SH-SY5Y (cell line): Measurements from ENCODE around the gene SLC10A2.

Experiments used
- GATA2 ChIP-seq: IDR thresholded peaks from 2 replicates; pipeline ENCODE4 v1.6.1; 2011; ENCODE audit warnings: mild to moderate bottlenecking, low read depth, low read length
- GATA3 ChIP-seq: IDR thresholded peaks from 2 replicates; pipeline ENCODE4 v1.6.1; 2011; ENCODE audit warnings: low read depth, mild to moderate bottlenecking, low read length, moderate library complexity

SLC10A2 gene

DNA sequence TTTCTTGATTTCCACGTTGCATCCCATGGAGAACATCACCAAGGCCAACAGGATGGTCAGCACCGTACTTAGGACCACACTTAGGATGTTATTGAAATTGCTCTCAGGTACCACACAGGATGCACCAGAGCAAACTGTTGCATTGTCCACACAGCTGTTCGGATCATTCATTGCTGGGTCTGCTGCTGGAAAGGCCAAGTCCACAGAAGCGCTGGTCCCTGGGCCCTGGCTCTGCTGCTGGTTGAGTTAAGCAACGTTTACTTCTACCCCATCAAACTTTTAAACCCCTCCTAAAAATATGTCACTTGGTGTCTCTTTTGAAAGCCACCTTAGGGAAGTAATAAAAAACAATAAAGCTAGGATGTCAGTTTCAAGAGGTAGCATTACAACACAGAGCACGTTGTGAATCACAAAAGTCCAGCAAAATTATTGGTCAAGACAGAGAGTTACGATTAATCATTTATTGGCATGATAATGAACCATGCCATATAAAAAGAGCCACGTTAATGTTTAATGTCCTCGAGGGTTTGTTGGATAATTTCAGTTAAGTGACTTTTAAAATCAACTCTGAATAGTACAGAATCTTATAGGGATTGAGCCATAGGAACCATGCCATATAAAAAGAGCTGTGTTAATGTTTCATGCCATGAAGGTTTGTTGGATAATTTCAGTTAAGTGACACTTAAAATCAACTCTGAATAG lies at the start of gene SLC10A2:
TSS of gene SLC10A2 (minus strand) at position 339 of the 702 bp plus-strand sequence. CDS start at position 171, 168 bp downstream.
- TF ChIP-seq GATA2 = no peak
- TF ChIP-seq GATA3 = no peak

GRCh38 chr13:103107580-103107979 lies 41.4 kb upstream of the SLC10A2 start:
- TF ChIP-seq GATA3 (no peak), GATA2 (no peak)

- TF ChIP-seq GATA2 (no peak), GATA3 (no peak)
Observed at GRCh38 chr13:103104340-103104739, 38.1 kb upstream of the SLC10A2 start.

DNA sequence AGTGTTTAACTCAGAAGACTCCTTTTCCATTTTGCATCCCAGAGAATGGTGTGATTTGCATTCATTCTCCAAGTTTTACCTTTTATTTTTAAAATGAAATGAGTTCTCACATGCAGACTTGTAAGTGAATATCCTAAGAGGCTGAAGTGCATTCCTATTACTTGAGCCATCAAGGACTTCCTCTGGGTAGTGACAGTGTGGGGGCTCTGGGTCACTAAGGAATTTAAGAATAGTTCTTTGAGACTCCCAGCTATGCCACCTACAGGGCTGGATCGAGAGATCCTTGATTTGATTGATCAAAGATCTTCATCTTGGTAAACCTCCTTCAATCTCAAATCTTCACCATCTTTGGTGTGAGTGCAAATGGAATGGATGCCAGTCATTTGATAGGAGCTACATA lies 36.3 kb upstream of the SLC10A2 start:
- no peak for TF ChIP-seq GATA2
- TF ChIP-seq GATA3 = no peak

GRCh38 chr13:103101901-103102300 lies 35.7 kb upstream of the SLC10A2 start:
- TF ChIP-seq GATA3 = no peak
- TF ChIP-seq GATA2 = no peak

GRCh38 chr13:103101500-103101899 lies 35.3 kb upstream of the SLC10A2 start:
- TF ChIP-seq GATA3 = no peak
- TF ChIP-seq GATA2 = no peak

- TF ChIP-seq GATA3 (no peak), GATA2 (no peak)
Observed at GRCh38 chr13:103100830-103101229, 34.6 kb upstream of the SLC10A2 start.

DNA sequence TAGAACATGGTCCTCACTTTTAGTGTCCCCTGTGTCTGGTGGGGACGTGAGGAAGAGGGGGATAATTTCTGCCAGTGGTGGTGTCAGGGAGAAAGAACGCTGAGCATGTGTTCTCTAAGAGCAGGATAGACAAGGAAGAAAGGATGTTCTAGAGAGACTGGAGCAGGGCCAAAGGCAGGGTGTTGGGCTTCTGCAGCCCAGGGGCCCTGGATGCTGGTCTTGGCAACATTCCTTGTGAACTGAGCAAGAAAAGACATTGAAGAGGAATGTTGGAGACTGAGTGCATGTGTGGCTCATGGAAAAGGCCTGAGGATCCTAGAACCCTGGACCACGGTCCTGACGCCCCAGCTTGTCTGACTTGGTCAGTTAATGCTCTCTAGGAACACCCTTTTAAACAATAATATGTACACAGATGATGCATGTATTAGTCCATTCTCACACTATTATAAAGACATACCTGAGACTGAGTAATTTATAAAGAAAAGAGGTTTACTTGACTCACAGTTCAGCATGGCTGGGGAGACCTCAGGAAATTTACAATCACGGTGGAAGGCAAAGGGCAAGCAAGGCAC lies 33.6 kb upstream of the SLC10A2 start:
- TF ChIP-seq GATA2 (no peak), GATA3 (no peak)

DNA sequence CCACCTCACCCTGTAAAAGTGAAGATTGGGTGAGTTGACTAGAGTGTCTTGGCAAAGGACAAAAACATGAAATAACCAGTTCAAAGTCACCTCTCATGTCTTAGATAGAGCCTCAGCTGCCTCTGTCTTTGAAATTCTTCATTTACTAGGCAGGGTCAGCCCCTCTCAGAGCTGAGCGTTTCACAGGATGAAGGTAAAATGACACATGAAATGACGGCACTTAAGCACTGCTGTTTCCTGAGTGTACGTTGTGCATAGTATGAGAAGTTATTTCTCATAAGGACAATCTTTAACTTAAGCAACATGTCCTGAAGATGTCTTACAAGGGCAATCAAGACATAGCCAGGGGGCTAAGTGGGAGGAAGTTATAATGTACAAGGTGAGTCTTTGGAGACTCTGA lies 32.3 kb upstream of the SLC10A2 start:
- no peak for TF ChIP-seq GATA3
- TF ChIP-seq GATA2 = no peak

- TF ChIP-seq GATA2 (no peak), GATA3 (no peak)
Observed at GRCh38 chr13:103097366-103097928, 31.2 kb upstream of the SLC10A2 start.

DNA sequence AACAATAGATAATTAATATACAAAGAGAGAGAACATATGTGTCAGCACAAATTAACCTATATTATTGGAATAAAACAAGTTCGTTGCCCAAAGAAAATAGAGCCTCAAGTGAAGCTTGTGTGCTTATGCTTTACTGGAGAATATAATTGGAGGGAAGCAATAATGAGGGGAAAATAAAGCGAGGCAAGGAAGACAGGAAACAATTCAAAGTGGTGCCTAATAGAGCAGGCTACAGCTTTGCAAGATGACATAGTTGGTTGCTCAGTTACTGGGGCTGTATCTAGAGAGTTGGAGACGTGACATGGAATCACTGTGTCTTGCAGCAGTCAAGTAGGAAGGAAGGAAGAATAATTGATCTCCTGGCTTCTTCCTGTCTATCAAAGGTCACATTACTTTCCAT lies 21.1 kb upstream of the SLC10A2 start:
- TF ChIP-seq GATA3 (no peak), GATA2 (no peak)

GRCh38 chr13:103081435-103081834 lies 15.2 kb upstream of the SLC10A2 start:
- TF ChIP-seq GATA2 (no peak), GATA3 (no peak)

- TF ChIP-seq GATA2 = no peak
- TF ChIP-seq GATA3 = no peak
Observed at GRCh38 chr13:103078158-103078557, 11.9 kb upstream of the SLC10A2 start.

GRCh38 chr13:103068836-103069235 lies 2.6 kb upstream of the SLC10A2 start:
- TF ChIP-seq GATA3 (no peak), GATA2 (no peak)

DNA sequence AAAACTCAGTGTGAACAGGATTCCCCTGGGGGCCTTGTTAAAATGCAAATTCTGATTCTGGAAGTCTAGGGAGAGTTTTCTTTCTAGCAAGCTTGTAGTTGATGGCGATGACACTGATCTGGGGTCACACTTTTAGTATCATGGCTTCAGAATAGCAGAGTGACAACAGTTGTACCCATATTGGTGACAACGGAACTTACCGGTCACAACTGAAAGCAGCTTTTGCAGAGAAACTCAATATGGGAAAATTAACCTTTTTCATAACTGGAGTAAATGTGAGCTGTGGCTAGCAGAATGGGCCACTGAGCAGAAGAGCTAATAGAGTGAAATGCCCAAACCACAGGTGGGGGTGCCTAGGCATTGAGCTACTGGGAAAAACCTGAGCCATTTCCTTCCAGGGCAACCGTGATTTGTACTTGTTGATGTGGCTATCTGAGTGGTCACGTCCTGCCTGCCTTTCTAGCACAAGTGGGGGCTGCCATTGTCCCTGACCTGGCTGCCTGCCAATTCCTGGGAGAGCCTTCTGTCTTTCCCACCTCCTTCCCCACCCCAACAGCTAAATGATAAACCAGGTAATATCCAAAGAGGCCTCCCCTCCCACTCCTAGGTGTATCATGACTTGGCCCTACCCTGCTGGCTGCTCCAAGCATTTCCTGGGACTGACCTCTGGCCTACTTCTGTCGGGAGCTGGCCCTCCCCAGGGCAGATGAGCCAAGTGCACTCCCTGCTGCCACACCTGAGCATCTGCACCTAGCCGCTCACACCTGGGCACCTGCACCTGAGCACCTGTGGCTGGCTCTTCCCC lies 1.7 kb upstream of the SLC10A2 start:
- TF ChIP-seq GATA2 = no peak
- no peak for TF ChIP-seq GATA3
